Naive thymus-derived CD8-positive, alpha-beta T cell (primary cell): ENCODE data around the gene ADGRL2. TPM values are rescaled to one million over a fixed set of nuclear protein-coding genes. Genes with fewer than 3 reads are reported as not detected.

Source experiments
- ATAC-seq, 2 donors: fragments of 150-1000 bp; cut with Tn5 transposase in 1 of 2; sonication (Bioruptor Pico), chemical (Tn5 transposase) in 1 of 2; 1 replicate in 1 of 2; 2 replicates in 1 of 2; pipeline ENCODE4 v1.10.0; 2021; ENCODE audit warnings: mild to moderate bottlenecking in 2 of 2, moderate library complexity in 2 of 2
- POLR2A ChIA-PET: fragments of 350-600 bp; sonication (Branson Sonifier 250); formaldehyde crosslinking; loops from one replicate; lab custom pipeline; 2021; ENCODE audit warnings: antibody characterized with exemption; lab: Charles Lee
- DNase-seq, 10 donors: peaks; one replicate each; pipeline versions ENCODE4 v3.0.0 to v3.0.0-alpha.2; 2020 to 2022
- H3K27ac Mint-ChIP-seq, 10 donors: one replicate each; pipeline ENCODE4 v1.8.0; 2020 to 2022; ENCODE audit warnings: mild to moderate bottlenecking in 10 of 10, mixed read lengths in 10 of 10, moderate library complexity in 4 of 10, inconsistent platforms in 1 of 10
- H3K27me3 Mint-ChIP-seq, 5 donors: one replicate each; pipeline ENCODE4 v1.8.0; 2021 to 2022; ENCODE audit warnings: mixed read lengths in 5 of 5
- H3K36me3 Mint-ChIP-seq, 3 donors: one replicate each; pipeline ENCODE4 v1.8.0; 2020 to 2022; ENCODE audit warnings: mixed read lengths in 3 of 3, mild to moderate bottlenecking in 2 of 3, inconsistent platforms in 1 of 3
- H3K4me1 Mint-ChIP-seq, 4 donors: one replicate each; pipeline ENCODE4 v1.8.0; 2021 to 2022; ENCODE audit warnings: mixed read lengths in 4 of 4
- H3K4me3 Mint-ChIP-seq, 10 donors: one replicate each; pipeline ENCODE4 v1.8.0; 2020 to 2022; ENCODE audit warnings: mild to moderate bottlenecking in 10 of 10, mixed read lengths in 10 of 10, moderate library complexity in 6 of 10, inconsistent platforms in 1 of 10
- H3K9me3 Mint-ChIP-seq, 9 donors: one replicate each; pipeline ENCODE4 v1.8.0; 2020 to 2022; ENCODE audit warnings: mixed read lengths in 9 of 9, mild to moderate bottlenecking in 3 of 9, inconsistent platforms in 1 of 9, moderate library complexity in 1 of 9
- polyA plus RNA-seq, 3 donors: library from polyadenylated mRNA; unstranded; fragments of 300-500 nt; fragmentation: Illumina TruSeq; gene quantifications; one replicate each; pipeline ENCODE4 v1.2.3, GENCODE V29; 2021
- total RNA-seq, 8 experiments: library from RNA in 2 of 8; stranded (reverse) in 2 of 8; gene quantifications; one replicate each; pipeline ENCODE4 v1.2.3 and lab custom pipeline; 2021 to 2026

Gene ADGRL2
- total and polyA plus RNA-seq, 5 experiments from 2014 or later = not detected

DNA sequence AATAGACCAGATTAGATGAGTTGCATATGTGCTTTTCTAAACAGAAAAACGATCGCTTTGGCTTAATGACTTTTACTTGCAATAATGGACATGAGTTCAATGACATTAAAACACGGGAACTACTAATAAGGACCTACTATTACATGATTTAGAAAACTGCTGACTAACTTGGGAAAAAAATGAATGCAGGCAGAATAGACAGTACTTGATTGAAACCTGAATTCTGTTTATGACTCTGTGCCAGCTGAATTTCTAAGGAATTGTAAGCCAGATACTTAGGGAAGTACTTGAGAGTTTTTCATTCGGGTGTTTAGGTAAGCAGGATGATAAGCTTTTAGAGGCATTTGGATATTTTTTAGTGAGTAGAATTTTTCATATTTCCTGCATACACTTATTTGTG is 12.0 kb downstream of the ADGRL2 start:
- Mint-ChIP-seq H3K36me3 (no peaks in the 10 kb centered on the region), H3K27me3 (peaks cover 0 to 2% (median 0%) of the 10 kb centered on the region in 5 donors), H3K9me3 (no peaks in the 10 kb centered on the region), H3K4me1 (no peaks in the 10 kb centered on the region), H3K27ac (no peak overlapping the region), H3K4me3 (no peak overlapping the region)
- DNase-seq (no peak), ATAC-seq (no peak)
- POLR2A ChIA-PET = no interaction called here

GRCh38 chr1:81813691-81814090 is 13.0 kb downstream of the ADGRL2 start:
- DNase-seq (no peak), ATAC-seq (no peak)
- no peaks in the 10 kb centered on the region for H3K9me3 Mint-ChIP-seq
- no peaks in the 10 kb centered on the region for H3K4me1 Mint-ChIP-seq
- peaks cover 0 to 2% (median 0%) of the 10 kb centered on the region in 5 donors for H3K27me3 Mint-ChIP-seq
- H3K36me3 Mint-ChIP-seq = no peaks in the 10 kb centered on the region
- H3K27ac Mint-ChIP-seq = no peak overlapping the region
- H3K4me3 Mint-ChIP-seq = no peak overlapping the region
- POLR2A ChIA-PET = no interaction called here

DNA sequence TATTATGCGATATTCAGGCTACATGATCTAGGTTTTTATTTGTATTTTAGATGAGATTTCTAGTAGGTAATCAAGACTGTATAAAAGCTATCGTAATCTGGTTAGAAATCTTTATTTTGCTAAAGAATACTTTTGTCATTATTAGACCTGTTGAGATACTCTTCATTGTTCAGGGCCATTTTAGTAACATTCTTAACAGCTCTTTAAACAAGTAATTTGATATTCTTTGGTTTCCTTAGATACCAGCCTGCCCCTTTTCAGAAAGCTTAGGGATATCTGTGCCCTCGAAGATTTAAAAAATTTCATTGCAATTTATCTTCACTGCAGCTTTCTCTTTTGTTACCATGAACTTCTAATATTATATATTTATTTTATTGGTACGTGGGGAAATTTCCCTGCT is 18.9 kb downstream of the ADGRL2 start:
- Mint-ChIP-seq H3K27me3 (peaks cover 0 to 4% (median 0%) of the 10 kb centered on the region in 5 donors), H3K36me3 (no peaks in the 10 kb centered on the region), H3K27ac (no peak overlapping the region), H3K4me1 (no peaks in the 10 kb centered on the region), H3K9me3 (peaks cover 0 to 3% (median 0%) of the 10 kb centered on the region in 9 donors), H3K4me3 (no peak overlapping the region)
- DNase-seq (no peak), ATAC-seq (no peak)
- POLR2A ChIA-PET = no interaction called here

- DNase-seq (no peak), ATAC-seq (no peak)
- no peaks in the 10 kb centered on the region for H3K4me1 Mint-ChIP-seq
- H3K9me3 Mint-ChIP-seq = peaks cover 0 to 3% (median 0%) of the 10 kb centered on the region in 9 donors
- H3K27me3 Mint-ChIP-seq = peaks cover 0 to 4% (median 0%) of the 10 kb centered on the region in 5 donors
- POLR2A ChIA-PET = no interaction called here
- no peak overlapping the region for H3K27ac Mint-ChIP-seq
- no peak overlapping the region for H3K4me3 Mint-ChIP-seq
- H3K36me3 Mint-ChIP-seq = no peaks in the 10 kb centered on the region
Measured at GRCh38 chr1:81820765-81821164, 20.0 kb downstream of the ADGRL2 start.

DNA sequence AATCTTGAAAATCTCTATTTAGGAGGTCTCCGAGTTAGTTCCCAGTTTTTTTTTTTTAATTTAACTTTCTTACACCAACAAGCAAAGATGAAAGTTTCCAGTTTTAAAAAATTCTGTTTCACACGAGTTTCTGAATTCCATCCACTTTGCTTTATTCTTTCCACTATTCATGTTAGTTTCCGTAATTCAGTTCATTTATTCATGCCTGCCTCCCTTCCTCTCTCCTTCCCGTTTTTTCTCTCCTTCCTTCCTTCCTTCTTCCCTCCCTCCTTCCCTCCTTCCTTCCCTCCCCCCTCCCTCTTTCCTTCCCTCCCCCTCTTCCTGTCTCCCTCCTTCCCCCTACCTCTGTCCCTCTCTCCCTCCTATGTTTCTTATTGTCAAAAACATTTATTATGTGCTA is 22.3 kb downstream of the ADGRL2 start:
- Mint-ChIP-seq H3K4me1 (no peaks in the 10 kb centered on the region), H3K36me3 (no peaks in the 10 kb centered on the region), H3K9me3 (peaks cover 0 to 4% (median 0%) of the 10 kb centered on the region in 9 donors), H3K27ac (no peak overlapping the region), H3K4me3 (no peak overlapping the region), H3K27me3 (peaks cover 0 to 4% (median 0%) of the 10 kb centered on the region in 5 donors)
- POLR2A ChIA-PET = no interaction called here
- no peak for ATAC-seq
- no peak for DNase-seq

GRCh38 chr1:81824759-81825158 is 24.0 kb downstream of the ADGRL2 start:
- POLR2A ChIA-PET = no interaction called here
- H3K4me3 Mint-ChIP-seq = no peak overlapping the region
- DNase-seq = no peak
- no peaks in the 10 kb centered on the region for H3K27me3 Mint-ChIP-seq
- H3K9me3 Mint-ChIP-seq = peaks cover 0 to 6% (median 0%) of the 10 kb centered on the region in 9 donors
- no peak overlapping the region for H3K27ac Mint-ChIP-seq
- no peaks in the 10 kb centered on the region for H3K36me3 Mint-ChIP-seq
- no peaks in the 10 kb centered on the region for H3K4me1 Mint-ChIP-seq
- ATAC-seq = no peak

DNA sequence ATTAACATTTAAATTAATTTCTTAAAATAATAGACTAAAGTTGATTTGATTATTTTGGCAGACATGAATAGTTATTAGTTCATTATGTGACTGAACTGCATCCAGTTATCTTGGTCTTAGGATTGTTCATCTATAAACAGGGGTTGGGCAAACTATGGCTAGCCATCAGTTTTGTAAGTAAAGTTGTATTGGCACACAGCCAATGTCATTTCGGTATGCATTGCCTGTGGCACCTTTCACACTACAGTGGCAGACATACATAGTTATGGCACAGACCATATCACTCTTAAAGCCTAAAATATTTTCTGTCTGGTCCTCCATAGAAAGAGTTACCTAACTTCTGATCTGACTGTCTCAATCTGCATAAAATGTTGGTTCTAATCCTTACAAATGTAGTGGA is 27.2 kb downstream of the ADGRL2 start:
- H3K27me3 Mint-ChIP-seq = no peaks in the 10 kb centered on the region
- H3K4me1 Mint-ChIP-seq = no peaks in the 10 kb centered on the region
- H3K4me3 Mint-ChIP-seq = no peak overlapping the region
- ATAC-seq = no peak
- no peak overlapping the region for H3K27ac Mint-ChIP-seq
- H3K9me3 Mint-ChIP-seq = peaks cover 0 to 6% (median 0%) of the 10 kb centered on the region in 9 donors
- no peaks in the 10 kb centered on the region for H3K36me3 Mint-ChIP-seq
- POLR2A ChIA-PET = no interaction called here
- no peak for DNase-seq

GRCh38 chr1:81832573-81832972 is 31.8 kb downstream of the ADGRL2 start:
- Mint-ChIP-seq H3K9me3 (peaks cover 0 to 8% (median 0%) of the 10 kb centered on the region in 9 donors), H3K27ac (no peak overlapping the region), H3K4me1 (no peaks in the 10 kb centered on the region), H3K36me3 (no peaks in the 10 kb centered on the region), H3K4me3 (no peak overlapping the region), H3K27me3 (no peaks in the 10 kb centered on the region)
- no peak for ATAC-seq
- POLR2A ChIA-PET = no interaction called here
- DNase-seq = no peak

GRCh38 chr1:81833722-81834121 is 33.0 kb downstream of the ADGRL2 start:
- peaks cover 0 to 7% (median 0%) of the 10 kb centered on the region in 9 donors for H3K9me3 Mint-ChIP-seq
- no peaks in the 10 kb centered on the region for H3K4me1 Mint-ChIP-seq
- no peaks in the 10 kb centered on the region for H3K36me3 Mint-ChIP-seq
- POLR2A ChIA-PET = no interaction called here
- DNase-seq (no peak), ATAC-seq (no peak)
- H3K27me3 Mint-ChIP-seq = no peaks in the 10 kb centered on the region
- no peak overlapping the region for H3K4me3 Mint-ChIP-seq
- no peak overlapping the region for H3K27ac Mint-ChIP-seq

DNA sequence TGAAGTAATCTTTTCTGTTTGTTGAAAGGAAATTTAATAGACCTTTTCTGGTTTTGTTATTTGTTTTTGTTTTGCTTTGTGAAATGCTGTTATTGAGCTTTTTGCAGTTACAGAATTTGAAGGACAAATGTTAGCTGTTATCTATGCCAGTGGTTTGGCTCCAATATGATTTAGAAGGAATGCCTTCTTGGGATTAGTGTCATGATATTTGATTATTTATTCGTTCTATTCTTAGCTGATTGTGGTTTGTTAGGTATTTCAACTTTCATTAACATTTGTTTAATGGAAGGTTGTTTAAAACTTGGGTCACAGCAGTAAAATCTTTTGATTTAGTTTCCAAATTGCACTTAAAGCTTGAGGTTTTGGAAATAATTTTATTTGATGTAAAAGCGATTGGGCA is 33.5 kb downstream of the ADGRL2 start:
- no peak for DNase-seq
- POLR2A ChIA-PET = no interaction called here
- Mint-ChIP-seq H3K4me3 (no peak overlapping the region), H3K36me3 (no peaks in the 10 kb centered on the region), H3K27me3 (no peaks in the 10 kb centered on the region), H3K9me3 (peaks cover 0 to 6% (median 0%) of the 10 kb centered on the region in 9 donors), H3K4me1 (no peaks in the 10 kb centered on the region), H3K27ac (no peak overlapping the region)
- ATAC-seq = no peak

GRCh38 chr1:81834921-81835698 is 34.4 kb downstream of the ADGRL2 start:
- Mint-ChIP-seq H3K27me3 (no peaks in the 10 kb centered on the region), H3K27ac (no peak overlapping the region)
- ATAC-seq = no peak

DNA sequence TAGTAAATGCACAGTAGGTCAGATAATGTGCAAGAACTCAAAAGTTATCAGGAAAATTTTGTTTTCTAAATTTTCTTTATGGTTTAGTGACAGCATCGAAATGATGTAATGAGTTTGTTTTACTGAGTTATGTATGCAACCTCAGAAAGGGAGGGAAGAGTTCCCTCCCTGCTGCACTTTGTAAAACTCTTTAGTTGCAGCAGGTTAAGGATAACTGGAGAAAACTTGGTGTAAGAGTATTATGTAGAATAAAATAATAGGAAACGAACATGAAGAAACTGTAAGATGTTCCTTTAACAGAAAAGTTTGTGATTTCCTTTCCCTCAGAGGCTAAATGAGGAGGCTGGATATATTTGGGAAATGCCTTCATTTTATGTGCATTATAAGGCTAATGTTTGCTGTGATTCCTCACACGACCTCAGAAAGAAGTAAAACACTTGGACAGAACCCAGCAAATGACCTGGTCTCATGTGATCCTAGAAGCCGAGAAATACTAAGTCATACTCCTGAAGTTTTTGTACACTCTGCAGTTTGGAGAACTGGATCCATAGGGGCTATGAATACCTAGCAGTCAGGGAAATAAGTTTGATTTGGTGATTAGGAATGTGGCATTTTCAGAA is 35.4 kb downstream of the ADGRL2 start:
- Mint-ChIP-seq H3K36me3 (no peaks in the 10 kb centered on the region), H3K4me1 (no peaks in the 10 kb centered on the region), H3K27me3 (no peaks in the 10 kb centered on the region), H3K9me3 (peaks cover 0 to 6% (median 0%) of the 10 kb centered on the region in 9 donors), H3K27ac (no peak overlapping the region), H3K4me3 (no peak overlapping the region)
- POLR2A ChIA-PET = no interaction called here
- ATAC-seq = no peak
- DNase-seq = no peak

More at GRCh38 chr1:81834921-81835698, 34.4 kb downstream of the ADGRL2 start:
- Mint-ChIP-seq H3K9me3 (peaks cover 0 to 6% (median 0%) of the 10 kb centered on the region in 9 donors), H3K4me3 (no peak overlapping the region), H3K36me3 (no peaks in the 10 kb centered on the region), H3K4me1 (no peaks in the 10 kb centered on the region)
- no peak for DNase-seq
- POLR2A ChIA-PET = no interaction called here

GRCh38 chr1:81838600-81839218 is 38.0 kb downstream of the ADGRL2 start:
- Mint-ChIP-seq H3K9me3 (peaks cover 0 to 8% (median 0%) of the 10 kb centered on the region in 9 donors), H3K27ac (no peak overlapping the region), H3K36me3 (no peaks in the 10 kb centered on the region), H3K4me3 (no peak overlapping the region), H3K4me1 (no peaks in the 10 kb centered on the region), H3K27me3 (peaks cover 0 to 1% (median 0%) of the 10 kb centered on the region in 5 donors)
- DNase-seq = no peak
- ATAC-seq = no peak
- POLR2A ChIA-PET = no interaction called here
